Neural progenitor cell (in vitro differentiated cells): ENCODE data around the gene VPS26C. TPM values are rescaled to one million over a fixed set of nuclear protein-coding genes. Genes with fewer than 3 reads are reported as not detected.

Source experiments
- DNase-seq: peaks from one replicate; pipeline ENCODE4 v3.0.0-alpha.2; 2016; ENCODE audit warnings: low spot score
- H2AFZ ChIP-seq: fragments of 200-600 bp; sonication (generic); replicated peaks from 2 replicates; pipeline ENCODE4 v1.6.1; 2016; ENCODE audit warnings: antibody characterized with exemption
- H3F3A ChIP-seq: fragments of 200-600 bp; sonication (generic); 2 replicates; pipeline ENCODE4 v1.6.1; 2016; ENCODE audit warnings: antibody characterized with exemption, low read depth
- H3K27ac ChIP-seq: fragments of 200-600 bp; sonication (generic); 2 replicates; pipeline ENCODE4 v1.5.1; 2016; ENCODE audit warnings: mild to moderate bottlenecking
- H3K27me3 ChIP-seq: fragments of 200-600 bp; sonication (generic); 2 replicates; pipeline ENCODE4 v1.6.1; 2016; ENCODE audit warnings: mild to moderate bottlenecking, moderate library complexity
- H3K36me3 ChIP-seq: fragments of 200-600 bp; sonication (generic); 2 replicates; pipeline ENCODE4 v1.5.1; 2016
- H3K4me1 ChIP-seq: fragments of 200-600 bp; sonication (generic); 2 replicates; pipeline ENCODE4 v1.6.1; 2016; ENCODE audit warnings: mixed run types
- H3K4me2 ChIP-seq: fragments of 200-600 bp; sonication (generic); 2 replicates; pipeline ENCODE4 v1.6.1; 2016
- H3K4me3 ChIP-seq: fragments of 200-600 bp; sonication (generic); 2 replicates; pipeline ENCODE4 v1.5.1; 2016
- H3K79me2 ChIP-seq: fragments of 200-600 bp; sonication (generic); 2 replicates; pipeline ENCODE4 v1.6.1; 2016; ENCODE audit warnings: low read depth
- H3K9ac ChIP-seq: fragments of 200-600 bp; sonication (generic); 2 replicates; pipeline ENCODE4 v1.6.1; 2016
- H3K9me3 ChIP-seq: fragments of 200-600 bp; sonication (generic); 2 replicates; pipeline ENCODE4 v1.5.1; 2016; ENCODE audit warnings: low read depth
- H4K20me1 ChIP-seq: fragments of 200-600 bp; sonication (generic); 2 replicates; pipeline ENCODE4 v1.6.1; 2016; ENCODE audit warnings: low read depth
- H3K27ac Mint-ChIP-seq: 3 replicates; pipeline ENCODE4 v1.8.0; 2021; ENCODE audit warnings: mixed read lengths
- H3K27me3 Mint-ChIP-seq: 2 replicates; pipeline ENCODE4 v1.8.0; 2022; ENCODE audit warnings: low read depth, mild to moderate bottlenecking, inconsistent platforms, moderate library complexity, mixed read lengths; ENCODE audit not compliant: insufficient read depth
- H3K36me3 Mint-ChIP-seq: 3 replicates; pipeline ENCODE4 v1.8.0; 2021; ENCODE audit warnings: mixed read lengths
- H3K4me1 Mint-ChIP-seq: 3 replicates; pipeline ENCODE4 v1.8.0; 2021; ENCODE audit warnings: mixed read lengths
- H3K4me3 Mint-ChIP-seq: 3 replicates; pipeline ENCODE4 v1.8.0; 2021; ENCODE audit warnings: mild to moderate bottlenecking, moderate library complexity, mixed read lengths
- H3K9me3 Mint-ChIP-seq: 3 replicates; pipeline ENCODE4 v1.8.0; 2020; ENCODE audit warnings: mixed read lengths
- CTCF ChIP-seq: fragments of 200-600 bp; sonication (generic); IDR thresholded peaks from 2 replicates; pipeline ENCODE4 v1.5.1; 2017; ENCODE audit warnings: antibody characterized with exemption, mild to moderate bottlenecking
- EZH2 ChIP-seq: fragments of 200-600 bp; sonication (generic); IDR thresholded peaks from 2 replicates; pipeline ENCODE4 v1.6.1; 2017; ENCODE audit warnings: antibody characterized with exemption, mild to moderate bottlenecking, moderate library complexity
- EZH2phosphoT487 ChIP-seq: fragments of 200-600 bp; sonication (generic); IDR thresholded peaks from 2 replicates; pipeline ENCODE4 v1.6.1; 2017; ENCODE audit warnings: antibody characterized with exemption
- total RNA-seq: library from RNA; depleted of rRNA; stranded (reverse); fragments of >200 nt; gene quantifications from 2 replicates; pipeline ENCODE4 v1.2.3, GENCODE V29; 2015; ENCODE audit warnings: low replicate concordance

The VPS26C gene
- total RNA-seq, 1 donor from 2014 or later: 80.5 TPM

- no peaks in the 10 kb centered on the region for H3F3A ChIP-seq
- H3K4me3 Mint-ChIP-seq: no peak overlapping the region
- H3K4me1 Mint-ChIP-seq: no peaks in the 10 kb centered on the region
- no peaks in the 10 kb centered on the region for H3K27me3 ChIP-seq
- no peaks in the 10 kb centered on the region for H3K79me2 ChIP-seq
- no peak overlapping the region for H3K4me2 ChIP-seq
- H3K27ac ChIP-seq: no peak overlapping the region
- no peak overlapping the region for H3K4me3 ChIP-seq
- no peaks in the 10 kb centered on the region for H3K9me3 ChIP-seq
- peaks cover 7% of the 10 kb centered on the region for H3K27me3 Mint-ChIP-seq
- H4K20me1 ChIP-seq: no peaks in the 10 kb centered on the region
- TF ChIP-seq EZH2phosphoT487 (no peak), EZH2 (no peak), CTCF (no peak)
- no peaks in the 10 kb centered on the region for H3K36me3 ChIP-seq
- H3K9me3 Mint-ChIP-seq: no peaks in the 10 kb centered on the region
- no peak overlapping the region for H3K9ac ChIP-seq
- no peak for DNase-seq
- no peak overlapping the region for H2AFZ ChIP-seq
- H3K27ac Mint-ChIP-seq: no peak overlapping the region
- peaks cover 55% of the 10 kb centered on the region for H3K36me3 Mint-ChIP-seq
- H3K4me1 ChIP-seq: no peaks in the 10 kb centered on the region
Observed at GRCh38 chr21:37227071-37228002, 39.8 kb downstream of the VPS26C start.

GRCh38 chr21:37226041-37226920, 40.9 kb downstream of the VPS26C start:
- Mint-ChIP-seq H3K27me3 (peaks cover 7% of the 10 kb centered on the region), H3K4me1 (no peaks in the 10 kb centered on the region), H3K9me3 (no peaks in the 10 kb centered on the region), H3K36me3 (peaks cover 50% of the 10 kb centered on the region), H3K27ac (no peak overlapping the region), H3K4me3 (no peak overlapping the region)
- H3K4me2 ChIP-seq: no peak overlapping the region
- no peaks in the 10 kb centered on the region for H3K27me3 ChIP-seq
- no peaks in the 10 kb centered on the region for H3K79me2 ChIP-seq
- TF ChIP-seq EZH2: no peak
- no peak for TF ChIP-seq EZH2phosphoT487
- no peak for DNase-seq
- no peaks in the 10 kb centered on the region for H4K20me1 ChIP-seq
- H3K36me3 ChIP-seq: no peaks in the 10 kb centered on the region
- no peaks in the 10 kb centered on the region for H3K9me3 ChIP-seq
- H3K4me3 ChIP-seq: no peak overlapping the region
- H3F3A ChIP-seq: no peaks in the 10 kb centered on the region
- no peak overlapping the region for H3K27ac ChIP-seq
- H2AFZ ChIP-seq: no peak overlapping the region
- H3K9ac ChIP-seq: no peak overlapping the region
- H3K4me1 ChIP-seq: no peaks in the 10 kb centered on the region

- Mint-ChIP-seq H3K36me3 (peaks cover 49% of the 10 kb centered on the region), H3K27ac (no peak overlapping the region), H3K9me3 (no peaks in the 10 kb centered on the region), H3K27me3 (peaks cover 7% of the 10 kb centered on the region), H3K4me1 (no peaks in the 10 kb centered on the region), H3K4me3 (no peak overlapping the region)
- H3K27me3 ChIP-seq: no peaks in the 10 kb centered on the region
- no peaks in the 10 kb centered on the region for H3F3A ChIP-seq
- H3K9ac ChIP-seq: no peak overlapping the region
- H3K4me2 ChIP-seq: no peak overlapping the region
- no peaks in the 10 kb centered on the region for H4K20me1 ChIP-seq
- H3K9me3 ChIP-seq: no peaks in the 10 kb centered on the region
- no peaks in the 10 kb centered on the region for H3K36me3 ChIP-seq
- TF ChIP-seq EZH2phosphoT487 (no peak), EZH2 (no peak), CTCF (no peak)
- H3K4me1 ChIP-seq: no peaks in the 10 kb centered on the region
- no peak for DNase-seq
- H3K4me3 ChIP-seq: no peak overlapping the region
- H3K79me2 ChIP-seq: no peaks in the 10 kb centered on the region
- H2AFZ ChIP-seq: no peak overlapping the region
- no peak overlapping the region for H3K27ac ChIP-seq
Observed at GRCh38 chr21:37224861-37225839, 42.0 kb downstream of the VPS26C start.
